ENCODE data around the gene GALNT1. TPM values are rescaled to one million over a fixed set of nuclear protein-coding genes. Genes with fewer than 3 reads are reported as not detected.

GALNT1 gene
- total and polyA plus RNA-seq, 7 donors, result 23.7 to 70.3 (median 52.3) TPM

DNA sequence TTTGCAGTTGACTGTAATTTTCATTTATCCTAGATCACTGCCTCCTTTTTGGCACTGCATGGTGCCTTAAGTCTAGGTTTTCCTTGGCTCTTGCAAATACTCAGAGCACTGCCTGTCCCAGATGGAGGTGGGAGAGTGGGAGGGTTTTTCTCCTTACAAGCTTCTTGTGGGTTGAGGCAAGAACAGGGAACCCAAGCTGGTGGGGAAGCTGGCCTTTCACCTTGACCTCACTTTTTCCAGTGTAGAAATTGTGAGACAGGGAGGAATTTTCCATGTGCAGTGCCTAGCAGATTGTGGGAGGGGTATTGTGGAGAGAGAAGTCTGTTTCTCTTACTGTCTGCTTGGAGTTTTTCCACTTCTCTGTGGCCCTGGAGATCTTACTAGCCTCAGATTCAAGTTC lies 21.5 kb downstream of the GALNT1 start:
- H3K9me3 ChIP-seq, result peaks cover 24% of the 10 kb centered on the region
- DNase-seq, result no peak
- no peak for ATAC-seq
- H3K36me3 ChIP-seq (ENCODE audit: insufficient read depth in 1 of 2, low read depth in 1 of 2), result no peaks in the 10 kb centered on the region
- H3K4me3 ChIP-seq, result no peak overlapping the region
- TF ChIP-seq, protein P1, sequence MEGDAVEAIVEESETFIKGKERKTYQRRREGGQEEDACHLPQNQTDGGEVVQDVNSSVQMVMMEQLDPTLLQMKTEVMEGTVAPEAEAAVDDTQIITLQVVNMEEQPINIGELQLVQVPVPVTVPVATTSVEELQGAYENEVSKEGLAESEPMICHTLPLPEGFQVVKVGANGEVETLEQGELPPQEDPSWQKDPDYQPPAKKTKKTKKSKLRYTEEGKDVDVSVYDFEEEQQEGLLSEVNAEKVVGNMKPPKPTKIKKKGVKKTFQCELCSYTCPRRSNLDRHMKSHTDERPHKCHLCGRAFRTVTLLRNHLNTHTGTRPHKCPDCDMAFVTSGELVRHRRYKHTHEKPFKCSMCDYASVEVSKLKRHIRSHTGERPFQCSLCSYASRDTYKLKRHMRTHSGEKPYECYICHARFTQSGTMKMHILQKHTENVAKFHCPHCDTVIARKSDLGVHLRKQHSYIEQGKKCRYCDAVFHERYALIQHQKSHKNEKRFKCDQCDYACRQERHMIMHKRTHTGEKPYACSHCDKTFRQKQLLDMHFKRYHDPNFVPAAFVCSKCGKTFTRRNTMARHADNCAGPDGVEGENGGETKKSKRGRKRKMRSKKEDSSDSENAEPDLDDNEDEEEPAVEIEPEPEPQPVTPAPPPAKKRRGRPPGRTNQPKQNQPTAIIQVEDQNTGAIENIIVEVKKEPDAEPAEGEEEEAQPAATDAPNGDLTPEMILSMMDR (IDR thresholded peaks at IDR 0.05), result no peak
- H3K27me3 ChIP-seq (ENCODE audit: insufficient read depth in 3 of 3, low read length in 2 of 3), result no peaks in the 10 kb centered on the region
- H3K4me1 ChIP-seq, result peaks cover 9% of the 10 kb centered on the region
- intact Hi-C loops (cut with DNase I), result no loop called here
- no peak overlapping the region for H3K27ac ChIP-seq

DNA sequence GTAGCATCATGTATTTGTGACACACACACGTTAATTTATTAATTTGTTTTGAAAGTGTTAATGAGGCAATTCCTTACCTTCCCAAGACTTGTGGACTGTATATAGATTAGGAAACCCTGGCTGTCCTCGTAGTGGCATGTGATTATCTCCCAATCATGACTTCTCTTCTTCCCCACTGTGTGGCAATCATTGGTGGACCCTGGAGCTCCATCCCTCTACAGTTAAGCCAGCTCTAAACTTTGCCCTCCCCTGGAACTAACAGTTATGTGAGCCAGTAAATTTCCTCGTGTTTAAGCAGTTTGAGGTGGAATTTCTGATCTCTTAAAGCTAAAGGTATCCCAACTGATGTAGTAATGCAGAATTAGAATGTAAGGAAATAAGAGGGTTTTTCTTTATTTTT lies 22.0 kb downstream of the GALNT1 start:
- H3K36me3 ChIP-seq (ENCODE audit: insufficient read depth in 1 of 2, low read depth in 1 of 2), result no peaks in the 10 kb centered on the region
- TF ChIP-seq, protein P1 (IDR thresholded peaks at IDR 0.05), result no peak
- H3K4me1 ChIP-seq, result peaks cover 9% of the 10 kb centered on the region
- intact Hi-C loops (cut with DNase I), result no loop called here
- H3K27ac ChIP-seq, result no peak overlapping the region
- H3K27me3 ChIP-seq (ENCODE audit: insufficient read depth in 3 of 3, low read length in 2 of 3), result no peaks in the 10 kb centered on the region
- DNase-seq (no peak), ATAC-seq (no peak)
- WGBS, 3 donors, result 93 to 98% (median 97%) methylated on average over 3 of the region's 3 CpGs
- peaks cover 24% of the 10 kb centered on the region for H3K9me3 ChIP-seq
- H3K4me3 ChIP-seq, result no peak overlapping the region

DNA sequence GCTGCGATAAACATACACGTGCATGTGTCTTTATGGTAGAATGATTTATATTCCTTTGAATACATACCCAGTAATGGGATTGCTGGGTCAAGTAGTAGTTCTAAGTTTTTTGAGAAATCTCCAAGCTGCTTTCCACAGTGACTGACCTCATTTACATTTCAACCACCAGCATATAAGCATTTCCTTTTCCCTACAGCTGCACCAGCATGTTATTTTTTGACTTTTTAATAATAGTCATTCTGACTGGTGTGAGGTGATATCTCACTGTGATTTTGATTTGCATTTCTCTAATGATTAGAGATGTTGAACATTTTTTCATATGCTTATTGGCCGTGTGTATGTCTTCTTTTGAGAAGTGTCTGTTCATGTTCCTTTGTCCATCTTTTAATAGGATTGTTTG lies 22.8 kb downstream of the GALNT1 start:
- Histone ChIP-seq H3K27ac (no peak overlapping the region), H3K4me1 (peaks cover 9% of the 10 kb centered on the region), H3K9me3 (peaks cover 24% of the 10 kb centered on the region), H3K4me3 (no peak overlapping the region), H3K27me3 (ENCODE audit: insufficient read depth in 3 of 3, low read length in 2 of 3) (no peaks in the 10 kb centered on the region), H3K36me3 (ENCODE audit: insufficient read depth in 1 of 2, low read depth in 1 of 2) (no peaks in the 10 kb centered on the region)
- DNase-seq (no peak), ATAC-seq (no peak)
- intact Hi-C loops (cut with DNase I), result no loop called here
- TF ChIP-seq, protein P1 (IDR thresholded peaks at IDR 0.05), result no peak
- WGBS, 3 donors, result 91 to 94% (median 92%) methylated on average over 3 of the region's 3 CpGs

DNA sequence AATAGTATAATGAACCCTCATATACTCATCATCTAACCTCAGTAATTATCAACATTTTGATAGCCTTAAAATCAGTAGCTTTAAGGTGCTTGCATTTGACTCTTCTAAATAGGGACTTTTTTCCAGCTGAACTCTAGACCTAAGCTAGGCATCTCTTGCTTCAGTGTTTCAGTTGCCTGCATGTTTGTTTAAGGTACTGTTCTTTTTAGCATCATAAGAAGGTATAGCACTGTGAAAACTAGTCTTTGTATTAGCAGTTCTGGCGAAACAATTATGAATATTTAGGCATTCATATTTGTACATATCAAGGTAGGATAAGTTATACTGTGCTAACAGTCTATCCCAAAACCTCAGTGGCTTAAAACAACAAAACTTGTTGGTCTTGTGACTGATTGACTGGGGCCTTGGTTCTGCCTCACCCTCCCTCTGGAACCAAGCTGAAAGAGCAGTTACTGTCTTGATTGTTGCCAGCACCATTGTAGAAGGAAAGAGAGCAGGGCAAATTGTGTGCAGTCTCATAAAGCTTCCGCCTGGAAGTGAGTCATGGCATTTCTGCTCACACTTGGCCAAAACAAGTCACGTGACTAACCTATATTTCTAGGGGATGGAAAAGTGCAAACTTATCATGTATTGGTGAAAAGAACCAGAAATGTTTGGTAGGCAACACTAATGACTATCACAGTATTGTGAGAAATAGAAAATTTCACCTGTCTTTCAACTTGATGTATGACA lies 24.3 kb downstream of the GALNT1 start:
- TF ChIP-seq, protein P1 (IDR thresholded peaks at IDR 0.05), result no peak

DNA sequence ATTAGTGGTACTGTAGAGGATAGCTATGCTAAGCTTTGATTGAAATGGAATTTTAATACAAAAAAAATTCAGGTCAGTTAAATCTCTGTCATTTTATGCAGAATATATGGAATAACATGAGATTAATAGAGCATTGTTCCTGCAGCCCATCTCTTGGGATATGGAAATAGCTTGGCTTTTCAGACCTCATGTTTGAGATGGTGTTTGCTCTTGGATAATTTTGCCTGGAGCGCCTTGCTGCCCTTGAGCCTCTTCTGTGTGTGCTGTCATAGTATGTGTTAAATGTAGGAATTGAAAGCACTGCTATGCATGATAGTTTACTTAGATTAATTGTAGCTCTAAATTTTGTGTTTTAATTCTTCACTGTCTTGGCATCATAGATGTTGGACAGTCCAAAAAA lies 27.7 kb downstream of the GALNT1 start:
- no peak overlapping the region for H3K27ac ChIP-seq
- intact Hi-C loops (cut with DNase I), result no loop called here
- H3K4me3 ChIP-seq, result no peak overlapping the region
- no peaks in the 10 kb centered on the region for H3K36me3 ChIP-seq (ENCODE audit: insufficient read depth in 1 of 2, low read depth in 1 of 2)
- 83 to 94% (median 92%) methylated on average over 1 of the region's 1 CpG for WGBS, 3 donors
- H3K27me3 ChIP-seq (ENCODE audit: insufficient read depth in 3 of 3, low read length in 2 of 3), result no peaks in the 10 kb centered on the region
- no peaks in the 10 kb centered on the region for H3K9me3 ChIP-seq
- ATAC-seq (no peak), DNase-seq (no peak)
- H3K4me1 ChIP-seq, result peaks cover 30% of the 10 kb centered on the region
- TF ChIP-seq, protein P1 (IDR thresholded peaks at IDR 0.05), result no peak

More for the DNA sequence above, 24.3 kb downstream of the GALNT1 start:
- Histone ChIP-seq H3K27ac (no peak overlapping the region), H3K27me3 (ENCODE audit: insufficient read depth in 3 of 3, low read length in 2 of 3) (no peaks in the 10 kb centered on the region), H3K4me1 (peaks cover 23% of the 10 kb centered on the region), H3K36me3 (ENCODE audit: insufficient read depth in 1 of 2, low read depth in 1 of 2) (no peaks in the 10 kb centered on the region), H3K4me3 (no peak overlapping the region), H3K9me3 (peaks cover 24% of the 10 kb centered on the region)
- intact Hi-C loops (cut with DNase I), result no loop called here
- 84 to 96% (median 90%) methylated on average over 3 of the region's 3 CpGs for WGBS, 3 donors
- DNase-seq (no peak), ATAC-seq (no peak)

Measured in psoas muscle (tissue), 8 donors.